Osteocyte (in vitro differentiated cells): ENCODE measurements around the gene SH3TC2. TPM values are rescaled to one million over a fixed set of nuclear protein-coding genes. Genes with fewer than 3 reads are reported as not detected.
A peak's percentile ranks its signal among the peaks of the same experiment; 100 is the strongest.

Experiments
- DNase-seq: peaks from one replicate; pipeline ENCODE4 v3.0.0; 2021; ENCODE audit warnings: mixed read lengths; ENCODE audit not compliant: unreplicated experiment; ENCODE audit errors: extremely low spot score
- H3K27ac Mint-ChIP-seq: one replicate; pipeline ENCODE4 v1.8.0; 2021; ENCODE audit warnings: mild to moderate bottlenecking, mixed read lengths; ENCODE audit not compliant: unreplicated experiment
- H3K27me3 Mint-ChIP-seq: one replicate; pipeline ENCODE4 v1.8.0; 2021; ENCODE audit warnings: mixed read lengths; ENCODE audit not compliant: unreplicated experiment
- H3K36me3 Mint-ChIP-seq: one replicate; pipeline ENCODE4 v1.8.0; 2021; ENCODE audit warnings: mixed read lengths; ENCODE audit not compliant: unreplicated experiment
- H3K4me1 Mint-ChIP-seq: one replicate; pipeline ENCODE4 v1.8.0; 2021; ENCODE audit warnings: mixed read lengths; ENCODE audit not compliant: unreplicated experiment
- H3K4me3 Mint-ChIP-seq: one replicate; pipeline ENCODE4 v1.8.0; 2021; ENCODE audit warnings: mild to moderate bottlenecking, moderate library complexity, mixed read lengths; ENCODE audit not compliant: unreplicated experiment
- H3K9me3 Mint-ChIP-seq: one replicate; pipeline ENCODE4 v1.8.0; 2021; ENCODE audit warnings: mixed read lengths; ENCODE audit not compliant: unreplicated experiment
- CTCF ChIP-seq: fragments of 200-600 bp; sonication (generic); IDR thresholded peaks from 2 replicates; pipeline ENCODE4 v1.5.0; 2021; ENCODE audit warnings: antibody characterized with exemption, mild to moderate bottlenecking, moderate library complexity
- total RNA-seq: library from RNA; stranded (reverse); gene quantifications from 2 replicates; pipeline ENCODE4 v1.2.1, GENCODE V29; 2021

Gene SH3TC2
- total RNA-seq, 1 donor from 2014 or later = 0.83 TPM

GRCh38 chr5:149042865-149043264 lies 20.0 kb downstream of the SH3TC2 start:
- Mint-ChIP-seq H3K4me3 (no peak overlapping the region), H3K27ac (no peak overlapping the region), H3K4me1 (peaks cover 8% of the 10 kb centered on the region), H3K27me3 (no peaks in the 10 kb centered on the region), H3K9me3 (no peaks in the 10 kb centered on the region), H3K36me3 (no peaks in the 10 kb centered on the region)
- no peak for TF ChIP-seq CTCF
- no peak for DNase-seq

DNA sequence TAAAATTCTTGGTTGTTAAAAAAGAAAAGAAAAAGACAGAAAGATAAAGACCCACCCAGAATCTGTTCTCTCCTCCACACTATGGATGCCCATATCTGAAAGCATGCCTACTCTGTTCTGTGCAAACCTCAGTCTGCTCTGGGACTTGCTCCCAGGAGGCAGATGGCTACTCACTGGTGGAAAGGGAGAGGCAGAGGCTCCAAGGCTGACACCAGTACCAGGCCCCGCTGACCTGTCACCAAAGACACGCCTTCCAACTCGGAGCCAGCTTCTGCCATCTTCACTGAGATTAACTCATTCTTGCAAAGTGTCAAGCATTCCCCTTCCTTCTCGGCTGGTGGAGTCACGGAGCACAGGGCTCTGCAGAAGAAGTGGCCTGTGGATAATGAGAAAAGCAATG lies 21.6 kb downstream of the SH3TC2 start:
- no peak for TF ChIP-seq CTCF
- DNase-seq = no peak
- Mint-ChIP-seq H3K9me3 (no peaks in the 10 kb centered on the region), H3K27me3 (no peaks in the 10 kb centered on the region), H3K27ac (no peak overlapping the region), H3K4me1 (peaks cover 8% of the 10 kb centered on the region), H3K36me3 (no peaks in the 10 kb centered on the region), H3K4me3 (no peak overlapping the region)

- no peaks in the 10 kb centered on the region for H3K27me3 Mint-ChIP-seq
- no peaks in the 10 kb centered on the region for H3K36me3 Mint-ChIP-seq
- H3K4me3 Mint-ChIP-seq = no peak overlapping the region
- H3K4me1 Mint-ChIP-seq = peaks cover 8% of the 10 kb centered on the region
- no peak overlapping the region for H3K27ac Mint-ChIP-seq
- DNase-seq = no peak
- H3K9me3 Mint-ChIP-seq = no peaks in the 10 kb centered on the region
- no peak for TF ChIP-seq CTCF
Observed at GRCh38 chr5:149040421-149040820, 22.4 kb downstream of the SH3TC2 start.

GRCh38 chr5:149039506-149039905 lies 23.4 kb downstream of the SH3TC2 start:
- H3K4me3 Mint-ChIP-seq = no peak overlapping the region
- no peak for TF ChIP-seq CTCF
- H3K4me1 Mint-ChIP-seq = peaks cover 12% of the 10 kb centered on the region
- H3K36me3 Mint-ChIP-seq = no peaks in the 10 kb centered on the region
- no peak overlapping the region for H3K27ac Mint-ChIP-seq
- DNase-seq = no peak
- H3K9me3 Mint-ChIP-seq = no peaks in the 10 kb centered on the region
- no peaks in the 10 kb centered on the region for H3K27me3 Mint-ChIP-seq

DNA sequence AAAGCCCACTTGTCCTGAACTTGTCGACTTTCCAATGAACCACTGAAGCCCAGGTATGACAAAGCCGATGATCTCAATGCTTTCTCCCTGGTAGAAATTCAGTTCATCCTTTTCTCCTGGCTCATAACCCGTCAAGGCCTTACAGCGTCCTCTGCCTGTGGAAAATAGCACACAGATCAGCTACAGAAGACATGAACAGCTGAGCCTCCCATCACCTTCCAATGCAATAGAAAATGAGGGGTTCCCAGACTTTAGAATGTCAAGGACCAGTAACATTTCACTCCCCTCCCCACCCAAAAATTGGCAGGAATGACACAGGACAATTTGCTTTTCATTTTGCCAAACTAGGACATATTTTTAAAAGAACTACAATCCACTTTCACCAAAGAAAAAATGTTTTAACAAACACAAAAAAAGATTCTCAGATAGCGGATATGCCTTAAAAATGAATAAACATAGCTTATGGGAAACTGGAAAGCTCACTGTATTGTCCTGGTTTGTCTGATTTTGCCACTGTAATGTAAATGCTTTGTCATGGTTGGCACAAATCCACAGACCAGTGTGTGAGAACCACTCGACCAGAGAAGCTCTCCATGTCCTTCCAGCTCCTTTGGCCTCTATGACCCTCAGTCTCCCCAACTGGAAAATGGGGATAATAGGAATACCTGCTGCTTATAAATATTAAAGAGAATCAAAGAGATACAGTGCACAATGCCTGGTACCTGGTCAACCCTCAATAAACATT lies 24.4 kb downstream of the SH3TC2 start:
- TF ChIP-seq CTCF = no peak
- Mint-ChIP-seq H3K4me1 (peaks cover 12% of the 10 kb centered on the region), H3K27me3 (no peaks in the 10 kb centered on the region), H3K4me3 (no peak overlapping the region), H3K9me3 (no peaks in the 10 kb centered on the region), H3K27ac (peak overlapping the region; percentile 24), H3K36me3 (no peaks in the 10 kb centered on the region)
- no peak for DNase-seq
